GM15510 (cell line): Measurements from ENCODE around the gene GPR31.

Source experiments
- POLR2A ChIP-seq: IDR thresholded peaks from 3 replicates; pipeline ENCODE4 v1.6.1; 2011; ENCODE audit warnings: borderline replicate concordance; ENCODE audit not compliant: insufficient read length; ENCODE audit errors: extremely low read depth

The GPR31 gene

GRCh38 chr6:167130712-167131684 is 26.8 kb downstream of the GPR31 start:
- TF ChIP-seq POLR2A: no peak

GRCh38 chr6:167130008-167130677 is 27.6 kb downstream of the GPR31 start:
- TF ChIP-seq POLR2A: no peak

GRCh38 chr6:167129562-167129961 is 28.2 kb downstream of the GPR31 start:
- no peak for TF ChIP-seq POLR2A

GRCh38 chr6:167129159-167129558 is 28.6 kb downstream of the GPR31 start:
- no peak for TF ChIP-seq POLR2A

DNA sequence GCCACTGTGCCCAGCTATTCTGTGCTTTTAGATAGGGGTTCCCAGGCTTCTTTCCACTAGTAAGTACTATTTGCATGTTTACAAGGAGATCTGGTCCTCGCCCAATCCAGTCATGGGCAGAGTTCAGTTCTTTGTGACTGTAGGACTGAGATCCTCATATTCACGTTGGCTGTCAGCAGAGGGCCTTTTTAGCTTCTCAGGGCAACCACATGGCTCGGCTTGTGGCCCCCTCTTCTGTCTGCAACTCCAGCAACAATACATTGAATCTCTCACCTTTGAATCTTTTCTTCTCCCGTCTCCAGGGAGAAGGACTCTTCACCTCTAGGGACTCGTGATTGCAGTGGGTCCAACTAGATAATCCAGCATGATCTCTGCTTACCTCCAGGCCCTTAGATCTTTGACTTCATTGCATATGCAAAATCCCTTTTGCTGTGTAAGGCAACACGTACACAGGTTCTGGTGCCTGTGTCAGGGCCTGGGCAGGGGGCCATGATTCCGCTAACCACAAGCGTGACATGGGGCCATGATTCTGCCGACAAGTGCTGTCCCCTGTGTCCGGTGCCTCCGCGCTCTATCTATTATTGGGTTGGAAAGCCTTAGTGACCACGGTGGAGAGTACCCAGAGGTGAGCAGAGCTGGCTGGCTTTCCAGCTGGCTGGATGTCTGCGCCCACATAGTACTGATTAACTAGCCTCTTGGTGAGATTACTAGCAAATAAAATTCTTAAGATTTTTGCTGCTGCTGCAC is 29.8 kb downstream of the GPR31 start:
- no peak for TF ChIP-seq POLR2A

GRCh38 chr6:167125855-167126349 is 31.9 kb downstream of the GPR31 start:
- TF ChIP-seq POLR2A: no peak

- TF ChIP-seq POLR2A: no peak
Measured at GRCh38 chr6:167125410-167125809, 32.4 kb downstream of the GPR31 start.

DNA sequence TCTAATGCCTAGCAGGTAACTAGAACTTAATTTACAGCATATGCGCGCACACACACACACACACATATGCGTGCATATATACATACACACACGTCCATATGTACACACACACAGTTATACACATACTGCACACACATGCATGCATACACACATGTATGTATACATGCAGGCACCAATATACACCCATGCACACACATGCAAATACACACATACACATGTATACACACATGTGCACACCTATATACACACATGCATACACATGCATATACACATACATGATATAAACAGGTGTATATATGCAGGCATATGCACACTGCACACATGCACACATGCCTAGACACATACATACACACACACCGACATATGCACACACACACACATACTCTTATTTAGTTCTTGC is 33.0 kb downstream of the GPR31 start:
- TF ChIP-seq POLR2A: no peak

- TF ChIP-seq POLR2A: no peak
Measured at GRCh38 chr6:167122827-167123657, 34.7 kb downstream of the GPR31 start, which contains the start of gene CCR6. CCR6 (plus strand) TSS chr6:167123096; CDS start chr6:167136135, 13,039 bp downstream.

- no peak for TF ChIP-seq POLR2A
Measured at GRCh38 chr6:167122041-167122826, 35.5 kb downstream of the GPR31 start.

DNA sequence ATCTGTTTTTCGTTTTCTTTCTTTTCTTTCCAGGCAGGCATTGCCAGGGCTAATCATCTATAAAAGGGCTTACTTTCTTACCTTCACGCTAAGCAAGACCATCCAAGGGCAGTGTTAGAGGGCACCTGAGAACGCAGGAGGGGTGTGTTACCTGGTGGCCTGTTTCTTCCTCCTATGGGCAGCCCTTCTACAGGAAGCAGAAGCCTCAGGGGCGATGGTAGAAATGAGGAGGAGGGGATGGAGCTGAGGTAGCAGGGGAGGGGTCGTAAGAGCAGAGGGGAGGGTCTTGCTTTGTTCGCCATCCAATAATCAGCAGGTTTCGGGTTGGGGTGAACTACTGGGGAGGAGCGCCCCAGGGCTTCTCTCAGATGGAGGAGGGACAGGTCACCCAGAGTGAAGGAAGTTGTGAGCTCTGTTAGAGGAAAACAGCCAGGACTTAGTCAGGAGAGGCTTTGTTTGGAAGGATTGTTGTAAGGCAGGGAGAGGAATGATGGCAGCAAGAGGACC is 36.4 kb downstream of the GPR31 start:
- no peak for TF ChIP-seq POLR2A

GRCh38 chr6:167120583-167120903 is 37.2 kb downstream of the GPR31 start:
- no peak for TF ChIP-seq POLR2A

- TF ChIP-seq POLR2A: no peak
Measured at GRCh38 chr6:167119670-167120582, 37.9 kb downstream of the GPR31 start.

DNA sequence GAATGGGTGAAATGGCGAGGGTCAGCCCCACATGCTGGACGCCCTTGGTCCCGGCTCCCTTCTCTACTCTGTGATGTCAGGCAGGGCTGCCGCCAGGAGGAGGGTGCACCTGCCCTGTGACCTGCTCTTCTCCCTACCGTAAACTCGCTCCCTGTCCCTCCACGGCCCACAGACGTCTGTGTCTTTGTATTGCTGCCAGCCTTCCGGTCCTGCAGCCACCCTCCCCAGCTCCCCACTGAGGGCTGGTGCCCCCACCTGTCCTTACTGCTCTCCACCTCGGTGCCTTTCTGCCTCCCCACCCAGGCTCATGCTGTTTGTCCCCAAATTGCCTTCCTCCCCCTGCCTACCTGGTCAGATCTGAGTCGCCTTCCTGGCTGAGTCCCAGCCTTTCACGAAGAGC is 38.9 kb downstream of the GPR31 start:
- no peak for TF ChIP-seq POLR2A
